ENCODE measurements around the gene PTPDC1. TPM values are rescaled to one million over a fixed set of nuclear protein-coding genes. Genes with fewer than 3 reads are reported as not detected.
A peak's percentile ranks its signal among the peaks of the same experiment; 100 is the strongest.
"Not testable (repeated sequence)": the region's sequence is repeated elsewhere in the genome, so short reads cannot be mapped to it uniquely, and the experiment has no call there.

PTPDC1 gene
- total RNA-seq, 1 donor from 2014 or later, result 7.9 TPM

DNA sequence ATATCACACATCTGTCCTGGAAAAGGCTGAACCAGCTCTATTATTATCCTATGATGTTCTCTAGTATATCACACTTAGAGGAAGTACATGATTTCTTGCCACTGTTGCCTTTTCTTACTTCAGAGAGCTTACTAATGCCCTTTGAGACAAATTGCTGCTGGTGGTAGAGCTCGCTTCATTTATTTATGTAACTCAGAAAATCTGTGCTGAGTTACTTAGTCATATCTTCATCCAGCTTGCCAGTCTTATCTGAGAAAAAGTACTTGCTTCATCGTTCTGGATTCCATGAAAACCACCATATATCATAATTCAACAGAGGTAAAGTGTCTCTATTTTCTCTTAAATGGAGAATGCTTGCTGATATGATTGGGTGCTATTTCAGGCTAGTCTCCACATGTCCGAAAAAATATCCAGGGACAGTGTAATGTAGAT, 26.6 kb downstream of the PTPDC1 start:
- DNase-seq (ENCODE audit: low read depth) (peak; percentile 71), FAIRE-seq (no peak)
- Histone ChIP-seq H3K36me3 (ENCODE audit: control insufficient read depth, insufficient read depth, low read length) (no peaks in the 10 kb centered on the region), H3K27me3 (ENCODE audit: control insufficient read depth, insufficient read depth, low read length) (no peaks in the 10 kb centered on the region), H3K4me3 (ENCODE audit: low read depth, low read length) (no peak overlapping the region)
- TF ChIP-seq, protein P1, sequence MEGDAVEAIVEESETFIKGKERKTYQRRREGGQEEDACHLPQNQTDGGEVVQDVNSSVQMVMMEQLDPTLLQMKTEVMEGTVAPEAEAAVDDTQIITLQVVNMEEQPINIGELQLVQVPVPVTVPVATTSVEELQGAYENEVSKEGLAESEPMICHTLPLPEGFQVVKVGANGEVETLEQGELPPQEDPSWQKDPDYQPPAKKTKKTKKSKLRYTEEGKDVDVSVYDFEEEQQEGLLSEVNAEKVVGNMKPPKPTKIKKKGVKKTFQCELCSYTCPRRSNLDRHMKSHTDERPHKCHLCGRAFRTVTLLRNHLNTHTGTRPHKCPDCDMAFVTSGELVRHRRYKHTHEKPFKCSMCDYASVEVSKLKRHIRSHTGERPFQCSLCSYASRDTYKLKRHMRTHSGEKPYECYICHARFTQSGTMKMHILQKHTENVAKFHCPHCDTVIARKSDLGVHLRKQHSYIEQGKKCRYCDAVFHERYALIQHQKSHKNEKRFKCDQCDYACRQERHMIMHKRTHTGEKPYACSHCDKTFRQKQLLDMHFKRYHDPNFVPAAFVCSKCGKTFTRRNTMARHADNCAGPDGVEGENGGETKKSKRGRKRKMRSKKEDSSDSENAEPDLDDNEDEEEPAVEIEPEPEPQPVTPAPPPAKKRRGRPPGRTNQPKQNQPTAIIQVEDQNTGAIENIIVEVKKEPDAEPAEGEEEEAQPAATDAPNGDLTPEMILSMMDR (IDR thresholded peaks at IDR 0.05; ENCODE audit: insufficient read depth, low read length, severe bottlenecking), result no peak

DNA sequence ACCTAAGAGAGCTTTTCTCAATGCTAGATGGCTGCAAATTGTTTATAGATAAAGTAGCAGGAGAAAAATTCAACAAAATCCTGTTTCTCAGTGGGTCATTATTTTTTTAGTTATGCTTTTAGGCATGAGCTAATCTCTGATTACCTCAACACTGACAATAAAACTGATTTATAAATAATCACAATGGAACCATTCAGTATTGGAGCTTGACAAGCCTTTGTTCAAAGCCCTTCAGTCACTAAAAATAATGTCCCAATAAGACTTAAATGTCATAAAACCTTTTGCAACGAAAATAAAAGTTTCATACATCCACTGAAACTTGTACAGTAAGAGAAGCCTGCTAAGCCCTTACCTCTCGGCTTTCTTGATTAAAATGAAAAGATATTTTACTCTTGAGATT, 27.2 kb downstream of the PTPDC1 start:
- Histone ChIP-seq H3K27me3 (ENCODE audit: control insufficient read depth, insufficient read depth, low read length) (no peaks in the 10 kb centered on the region), H3K36me3 (ENCODE audit: control insufficient read depth, insufficient read depth, low read length) (no peaks in the 10 kb centered on the region), H3K4me3 (ENCODE audit: low read depth, low read length) (no peak overlapping the region)
- TF ChIP-seq, protein P1 (IDR thresholded peaks at IDR 0.05; ENCODE audit: insufficient read depth, low read length, severe bottlenecking), result no peak
- FAIRE-seq (no peak), DNase-seq (ENCODE audit: low read depth) (no peak)

- DNase-seq (ENCODE audit: low read depth) (no peak), FAIRE-seq (no peak)
- H3K4me3 ChIP-seq (ENCODE audit: low read depth, low read length), result no peak overlapping the region
- H3K27me3 ChIP-seq (ENCODE audit: control insufficient read depth, insufficient read depth, low read length), result no peaks in the 10 kb centered on the region
- no peaks in the 10 kb centered on the region for H3K36me3 ChIP-seq (ENCODE audit: control insufficient read depth, insufficient read depth, low read length)
- TF ChIP-seq, protein P1 (IDR thresholded peaks at IDR 0.05; ENCODE audit: insufficient read depth, low read length, severe bottlenecking), result no peak
Measured at GRCh38 chr9:94112716-94113465, 28.6 kb downstream of the PTPDC1 start.

- not testable (repeated sequence) for FAIRE-seq
Measured at GRCh38 chr9:94120088-94120487, 35.8 kb downstream of the PTPDC1 start.

DNA sequence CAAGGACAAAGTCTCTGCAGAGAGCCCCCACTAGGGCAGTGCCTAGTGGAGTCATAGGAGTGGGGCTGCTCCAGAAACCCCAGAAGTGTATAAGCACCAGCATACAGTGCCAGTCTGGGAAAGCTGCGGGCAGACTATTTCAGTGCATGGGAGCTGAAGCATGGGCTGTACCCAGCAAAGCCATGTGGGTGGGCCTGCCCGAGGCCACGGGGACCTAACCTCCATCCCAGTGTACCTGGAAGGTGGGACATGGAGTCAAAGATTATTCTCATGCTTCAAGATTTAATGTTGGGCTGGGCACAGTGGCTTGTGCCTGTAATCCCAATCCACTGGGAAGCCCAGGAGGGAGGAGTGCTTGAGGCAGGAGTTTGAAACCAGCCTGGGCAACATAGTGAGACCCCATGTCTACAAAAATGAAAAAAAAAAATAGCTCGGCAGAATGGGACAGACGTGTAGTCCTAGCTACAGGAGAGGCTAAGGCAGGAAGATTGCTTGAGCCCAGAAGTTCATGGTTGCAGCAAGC, 36.7 kb downstream of the PTPDC1 start:
- FAIRE-seq, result no peak
- Histone ChIP-seq H3K4me3 (ENCODE audit: low read depth, low read length) (no peak overlapping the region), H3K36me3 (ENCODE audit: control insufficient read depth, insufficient read depth, low read length) (no peaks in the 10 kb centered on the region), H3K27me3 (ENCODE audit: control insufficient read depth, insufficient read depth, low read length) (no peaks in the 10 kb centered on the region)
- TF ChIP-seq, protein P1 (IDR thresholded peaks at IDR 0.05; ENCODE audit: insufficient read depth, low read length, severe bottlenecking), result no peak
- no peak for DNase-seq (ENCODE audit: low read depth)

More at GRCh38 chr9:94120088-94120487, 35.8 kb downstream of the PTPDC1 start:
- not testable (repeated sequence) for H3K27me3 ChIP-seq (ENCODE audit: control insufficient read depth, insufficient read depth, low read length); DNase-seq (ENCODE audit: low read depth); H3K4me3 ChIP-seq (ENCODE audit: low read depth, low read length); H3K36me3 ChIP-seq (ENCODE audit: control insufficient read depth, insufficient read depth, low read length)

GRCh38 chr9:94126844-94127243, 42.6 kb downstream of the PTPDC1 start:
- no peaks in the 10 kb centered on the region for H3K36me3 ChIP-seq (ENCODE audit: control insufficient read depth, insufficient read depth, low read length)
- no peak overlapping the region for H3K4me3 ChIP-seq (ENCODE audit: low read depth, low read length)
- H3K27me3 ChIP-seq (ENCODE audit: control insufficient read depth, insufficient read depth, low read length), result no peaks in the 10 kb centered on the region
- DNase-seq (ENCODE audit: low read depth) (no peak), FAIRE-seq (no peak)
- TF ChIP-seq, protein P1 (IDR thresholded peaks at IDR 0.05; ENCODE audit: insufficient read depth, low read length, severe bottlenecking), result no peak

All from bronchial epithelial cell (primary cell).